Uterus (tissue), 4 donors: ENCODE results near the gene ANKRD33B. TPM values are rescaled to one million over a fixed set of nuclear protein-coding genes. Genes with fewer than 3 reads are reported as not detected.

Experiments used
- DNase-seq, 2 donors: peaks; one replicate each; pipeline ENCODE4 v3.0.0-alpha.2; 2019 to 2020
- H3K27ac ChIP-seq, 2 donors: fragments of 200-600 bp; sonication (generic); 1 replicate in 1 of 2; 2 replicates in 1 of 2; pipeline ENCODE4 v1.5.1; 2016 to 2018
- H3K27me3 ChIP-seq, 2 donors: fragments of 200-600 bp; sonication (generic); one replicate each; pipeline ENCODE4 v1.5.1; 2018 to 2019; ENCODE audit warnings: control low read depth in 1 of 2
- H3K36me3 ChIP-seq, 2 donors: fragments of 200-600 bp; sonication (generic); one replicate each; pipeline ENCODE4 v1.5.1; 2019; ENCODE audit warnings: control low read depth in 1 of 2
- H3K4me1 ChIP-seq, 2 donors: fragments of 200-600 bp; sonication (generic); one replicate each; pipeline ENCODE4 v1.5.1; 2018 to 2019; ENCODE audit warnings: control low read depth in 1 of 2
- H3K4me3 ChIP-seq, 2 donors: fragments of 200-600 bp; sonication (generic); 1 replicate in 1 of 2; 2 replicates in 1 of 2; pipeline ENCODE4 v1.5.1; 2018 to 2019; ENCODE audit warnings: mild to moderate bottlenecking in 1 of 2
- H3K9me3 ChIP-seq, 2 donors: fragments of 200-600 bp; sonication (generic); one replicate each; pipeline ENCODE4 v1.5.1; 2019; ENCODE audit warnings: control low read depth in 1 of 2
- POLR2A ChIP-seq, 2 donors: fragments of 450-650 bp; IDR thresholded peaks; one replicate each; pipeline ENCODE4 v1.6.1; 2016; ENCODE audit warnings: antibody characterized with exemption in 2 of 2, mild to moderate bottlenecking in 1 of 2, moderate library complexity in 1 of 2
- intact Hi-C: fragments of 100-400 bp; cut with DNase I; formaldehyde crosslinking; loops from one replicate; pipeline ENCODE4 v1.15.1; 2023; ENCODE audit warnings: low total_unique reads
- total RNA-seq, 4 donors: library from RNA; depleted of rRNA in 3 of 4; stranded (reverse); fragments of >200 nt in 3 of 4; gene quantifications; one replicate each; pipeline versions ENCODE4 v1.1.0 to v1.2.4, GENCODE V29; 2014 to 2023
- TF ChIP-seq, protein P1 (sequence below), 4 experiments: fragments of 200-600 bp in 2 of 4; fragments of 450-650 bp in 2 of 4; sonication (generic) in 2 of 4; IDR thresholded peaks; one replicate each; pipeline ENCODE4 v1.5.1; 2016 to 2019; ENCODE audit warnings: antibody characterized with exemption in 4 of 4, mild to moderate bottlenecking in 2 of 4, moderate library complexity in 1 of 4
- donor health status: DM: yes; HTN: yes; CAD: no.

Gene ANKRD33B
- total RNA-seq, 4 donors from 2014 or later: 2.1 to 24.1 (median 7.6) TPM

DNA sequence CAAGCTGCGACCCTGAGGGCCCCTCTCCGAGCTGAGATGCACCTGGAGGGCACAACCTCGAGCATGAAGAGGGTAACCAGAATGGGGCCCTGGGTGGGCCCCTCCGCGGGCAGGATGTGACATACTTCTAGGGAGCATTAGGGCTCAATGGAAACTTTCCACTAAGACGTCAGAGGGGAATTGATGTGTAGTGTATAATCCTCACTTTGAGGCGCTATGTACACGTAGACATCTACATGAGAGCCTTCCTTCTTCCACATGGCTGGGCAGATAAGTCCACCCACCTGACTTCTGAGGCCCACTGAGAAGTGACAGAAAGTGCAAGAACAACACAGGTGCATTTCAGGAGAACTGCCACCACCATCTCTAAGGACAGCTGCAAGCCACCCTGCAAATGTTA, 136.1 kb downstream of the ANKRD33B start:
- Histone ChIP-seq H3K9me3 (no peaks in the 10 kb centered on the region), H3K27ac (no peak overlapping the region), H3K36me3 (no peaks in the 10 kb centered on the region), H3K4me1 (peaks cover 3 to 7% of the 10 kb centered on the region in 2 donors), H3K27me3 (no peaks in the 10 kb centered on the region), H3K4me3 (no peak overlapping the region)
- intact Hi-C loops: loop anchor here (10.0 kb wide), 1 partner anchor 95 kb away; no protein-coding TSS in a partner anchor
- no peak for DNase-seq
- no peak for TF ChIP-seq POLR2A (IDR thresholded peaks at IDR 0.05)
- TF ChIP-seq, protein P1, sequence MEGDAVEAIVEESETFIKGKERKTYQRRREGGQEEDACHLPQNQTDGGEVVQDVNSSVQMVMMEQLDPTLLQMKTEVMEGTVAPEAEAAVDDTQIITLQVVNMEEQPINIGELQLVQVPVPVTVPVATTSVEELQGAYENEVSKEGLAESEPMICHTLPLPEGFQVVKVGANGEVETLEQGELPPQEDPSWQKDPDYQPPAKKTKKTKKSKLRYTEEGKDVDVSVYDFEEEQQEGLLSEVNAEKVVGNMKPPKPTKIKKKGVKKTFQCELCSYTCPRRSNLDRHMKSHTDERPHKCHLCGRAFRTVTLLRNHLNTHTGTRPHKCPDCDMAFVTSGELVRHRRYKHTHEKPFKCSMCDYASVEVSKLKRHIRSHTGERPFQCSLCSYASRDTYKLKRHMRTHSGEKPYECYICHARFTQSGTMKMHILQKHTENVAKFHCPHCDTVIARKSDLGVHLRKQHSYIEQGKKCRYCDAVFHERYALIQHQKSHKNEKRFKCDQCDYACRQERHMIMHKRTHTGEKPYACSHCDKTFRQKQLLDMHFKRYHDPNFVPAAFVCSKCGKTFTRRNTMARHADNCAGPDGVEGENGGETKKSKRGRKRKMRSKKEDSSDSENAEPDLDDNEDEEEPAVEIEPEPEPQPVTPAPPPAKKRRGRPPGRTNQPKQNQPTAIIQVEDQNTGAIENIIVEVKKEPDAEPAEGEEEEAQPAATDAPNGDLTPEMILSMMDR (IDR thresholded peaks at IDR 0.05): no peak

DNA sequence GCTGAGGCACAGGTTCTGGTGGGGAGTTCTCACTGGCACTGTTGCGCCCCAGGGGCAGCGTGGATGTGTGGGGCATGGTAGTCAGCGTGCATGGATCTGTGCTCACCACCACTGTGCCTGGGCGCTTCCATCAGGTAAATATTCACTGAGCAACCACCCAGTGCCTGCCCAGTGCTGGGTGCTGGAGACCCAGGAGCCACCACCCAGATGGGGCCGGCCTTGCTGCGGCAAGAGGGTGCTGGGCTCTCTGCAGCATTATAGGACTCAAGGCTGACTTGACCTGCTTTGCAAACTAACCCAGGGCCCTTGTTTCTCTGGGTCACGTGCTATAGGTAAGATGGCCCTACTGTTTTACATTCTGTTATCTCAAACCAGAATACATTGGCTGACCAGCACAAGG, 136.6 kb downstream of the ANKRD33B start:
- no peaks in the 10 kb centered on the region for H3K27me3 ChIP-seq
- no peaks in the 10 kb centered on the region for H3K36me3 ChIP-seq
- H3K4me3 ChIP-seq: no peak overlapping the region
- no peaks in the 10 kb centered on the region for H3K9me3 ChIP-seq
- intact Hi-C loops: no loop called here
- TF ChIP-seq POLR2A (IDR thresholded peaks at IDR 0.05): no peak
- TF ChIP-seq, protein P1 (IDR thresholded peaks at IDR 0.05): no peak
- H3K27ac ChIP-seq: no peak overlapping the region
- H3K4me1 ChIP-seq: peaks cover 3 to 7% of the 10 kb centered on the region in 2 donors
- no peak for DNase-seq

DNA sequence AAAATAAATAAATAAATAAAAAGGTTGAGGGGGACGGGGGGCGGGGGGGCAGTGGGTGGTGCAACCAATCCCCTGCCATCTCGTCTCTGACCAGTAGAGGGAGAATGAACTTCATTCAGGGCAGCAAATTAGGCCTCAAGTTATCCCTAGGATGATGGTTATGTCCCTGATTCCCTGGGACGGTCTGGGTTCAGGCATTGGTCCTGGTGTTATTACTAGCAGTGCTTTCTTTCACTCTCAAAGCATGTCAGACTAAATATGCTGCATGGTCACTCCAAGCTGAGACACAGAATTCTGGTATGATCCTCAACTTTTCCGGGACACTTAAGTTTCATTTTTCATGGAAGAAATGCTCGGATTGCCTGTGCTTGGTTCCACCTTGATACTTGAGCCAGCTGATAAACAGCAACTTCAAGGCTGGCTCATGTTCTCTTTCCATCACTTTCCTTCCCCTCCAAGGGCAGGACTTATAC, 137.7 kb downstream of the ANKRD33B start:
- intact Hi-C loops: no loop called here
- peak overlapping the region in 1 of 2 donors; percentile 10 for H3K27ac ChIP-seq
- H3K4me1 ChIP-seq: peaks cover 3 to 7% of the 10 kb centered on the region in 2 donors
- H3K4me3 ChIP-seq: no peak overlapping the region
- DNase-seq: peak in 1 of 2 donors; percentile 47
- TF ChIP-seq, protein P1 (IDR thresholded peaks at IDR 0.05): peak; percentile 23 to 66 (median 44)
- no peak for TF ChIP-seq POLR2A (IDR thresholded peaks at IDR 0.05)
- no peaks in the 10 kb centered on the region for H3K9me3 ChIP-seq
- no peaks in the 10 kb centered on the region for H3K36me3 ChIP-seq
- H3K27me3 ChIP-seq: no peaks in the 10 kb centered on the region

DNA sequence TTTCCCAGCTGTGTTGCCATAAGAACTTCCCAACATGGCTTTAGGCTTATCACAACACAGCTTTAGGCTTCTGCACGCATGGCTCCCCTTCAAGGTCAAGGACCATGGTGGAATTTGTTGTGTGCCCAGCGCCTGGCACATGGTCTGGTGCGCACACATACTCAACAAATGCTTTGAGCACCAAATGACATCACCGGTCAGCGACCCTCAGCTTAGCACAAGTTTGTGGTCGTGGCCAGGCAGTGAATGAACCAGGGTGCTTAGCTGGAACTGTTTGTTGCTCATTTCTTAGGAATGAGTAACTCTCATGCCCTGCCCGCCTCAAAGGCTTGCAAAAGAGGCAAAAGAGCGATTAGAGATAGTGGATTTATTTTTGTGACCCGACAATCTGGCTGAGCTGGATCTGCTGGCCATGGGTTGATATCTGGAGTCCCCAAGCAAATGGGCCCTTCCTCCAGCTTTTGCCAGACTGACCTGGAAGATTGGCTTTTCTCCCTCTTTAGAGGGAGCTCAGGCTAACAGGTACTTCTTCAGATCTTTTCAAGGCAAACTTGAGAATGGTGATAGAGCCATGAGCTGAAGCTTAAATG, 138.3 kb downstream of the ANKRD33B start:
- no peak for TF ChIP-seq POLR2A (IDR thresholded peaks at IDR 0.05)
- TF ChIP-seq, protein P1 (IDR thresholded peaks at IDR 0.05): no peak
- H3K4me1 ChIP-seq: peaks cover 3 to 7% of the 10 kb centered on the region in 2 donors
- no peak for DNase-seq

DNA sequence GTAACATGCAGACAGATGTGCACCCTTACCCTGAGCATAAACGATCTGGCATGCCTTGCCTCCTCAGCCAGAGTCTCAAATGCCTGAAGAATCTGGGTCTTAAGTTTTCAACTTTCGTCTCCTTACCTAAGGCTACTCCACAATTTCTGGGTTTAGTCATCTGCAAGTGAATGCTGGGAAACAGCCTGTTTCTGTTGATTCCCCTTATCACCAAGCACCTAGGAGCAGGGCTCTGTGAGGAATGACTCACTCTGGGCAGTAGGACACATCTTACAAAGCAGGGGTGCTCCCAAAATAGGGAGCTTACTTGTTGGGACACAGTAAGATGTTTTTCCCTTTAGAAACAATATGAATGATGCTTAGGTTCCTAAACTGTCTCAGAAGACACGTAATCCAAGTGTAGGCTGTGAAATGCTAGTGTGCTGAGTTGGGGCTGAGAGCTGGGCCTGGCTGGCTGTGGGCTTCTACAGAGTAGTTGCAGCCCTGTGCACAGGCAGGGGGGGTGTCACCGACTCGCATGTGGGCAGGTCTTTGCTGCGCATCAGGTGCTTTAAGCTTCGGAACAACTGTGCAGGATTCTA, 139.1 kb downstream of the ANKRD33B start:
- TF ChIP-seq, protein P1 (IDR thresholded peaks at IDR 0.05): no peak
- TF ChIP-seq POLR2A (IDR thresholded peaks at IDR 0.05): no peak
- peaks cover 3 to 7% of the 10 kb centered on the region in 2 donors for H3K4me1 ChIP-seq
- no peaks in the 10 kb centered on the region for H3K9me3 ChIP-seq
- peak in 1 of 2 donors; percentile 43 for DNase-seq
- peak overlapping the region; percentile 54 to 72 for H3K27ac ChIP-seq
- H3K4me3 ChIP-seq: no peak overlapping the region
- no peaks in the 10 kb centered on the region for H3K27me3 ChIP-seq
- no peaks in the 10 kb centered on the region for H3K36me3 ChIP-seq
- intact Hi-C loops: no loop called here

More for the DNA sequence above, 138.3 kb downstream of the ANKRD33B start:
- Histone ChIP-seq H3K27ac (peak overlapping the region; percentile 23 to 57), H3K27me3 (no peaks in the 10 kb centered on the region), H3K9me3 (no peaks in the 10 kb centered on the region), H3K4me3 (no peak overlapping the region), H3K36me3 (no peaks in the 10 kb centered on the region)
- intact Hi-C loops: no loop called here
